Mesothelial cell of epicardium (in vitro differentiated cells): ENCODE measurements around the gene NFIB. TPM values are rescaled to one million over a fixed set of nuclear protein-coding genes. Genes with fewer than 3 reads are reported as not detected.
A peak's percentile ranks its signal among the peaks of the same experiment; 100 is the strongest.

Experiments used
- DNase-seq, 2 experiments: peaks; one replicate each; pipeline ENCODE4 v3.0.0; 2021; ENCODE audit warnings: low spot score in 2 of 2; ENCODE audit not compliant: unreplicated experiment in 2 of 2
- H3K27ac Mint-ChIP-seq: 2 replicates; pipeline ENCODE4 v1.8.0; 2021; ENCODE audit warnings: mixed read lengths
- H3K27me3 Mint-ChIP-seq: 2 replicates; pipeline ENCODE4 v1.8.0; 2021; ENCODE audit warnings: low read depth, mixed read lengths
- H3K36me3 Mint-ChIP-seq: 2 replicates; pipeline ENCODE4 v1.8.0; 2021; ENCODE audit warnings: mixed read lengths
- H3K4me1 Mint-ChIP-seq: 2 replicates; pipeline ENCODE4 v1.8.0; 2021; ENCODE audit warnings: mixed read lengths
- H3K4me3 Mint-ChIP-seq: 2 replicates; pipeline ENCODE4 v1.8.0; 2021; ENCODE audit warnings: mild to moderate bottlenecking, moderate library complexity, mixed read lengths
- H3K9me3 Mint-ChIP-seq: 2 replicates; pipeline ENCODE4 v1.8.0; 2021; ENCODE audit warnings: mixed read lengths
- total RNA-seq: library from RNA; stranded (reverse); gene quantifications from 3 replicates; pipeline ENCODE4 v1.2.1, GENCODE V29; 2021
- TF ChIP-seq, protein P1 (sequence below): fragments of 200-600 bp; sonication (generic); IDR thresholded peaks from one replicate; pipeline ENCODE4 v1.5.0; 2021; ENCODE audit warnings: antibody characterized with exemption; ENCODE audit not compliant: unreplicated experiment

The NFIB gene
- total RNA-seq, 1 donor from 2014 or later: 230 TPM

GRCh38 chr9:14180093-14180959, 133.6 kb downstream of the NFIB start:
- H3K27me3 Mint-ChIP-seq: no peaks in the 10 kb centered on the region
- H3K9me3 Mint-ChIP-seq: peaks cover 9% of the 10 kb centered on the region
- no peak for DNase-seq
- TF ChIP-seq, protein P1, sequence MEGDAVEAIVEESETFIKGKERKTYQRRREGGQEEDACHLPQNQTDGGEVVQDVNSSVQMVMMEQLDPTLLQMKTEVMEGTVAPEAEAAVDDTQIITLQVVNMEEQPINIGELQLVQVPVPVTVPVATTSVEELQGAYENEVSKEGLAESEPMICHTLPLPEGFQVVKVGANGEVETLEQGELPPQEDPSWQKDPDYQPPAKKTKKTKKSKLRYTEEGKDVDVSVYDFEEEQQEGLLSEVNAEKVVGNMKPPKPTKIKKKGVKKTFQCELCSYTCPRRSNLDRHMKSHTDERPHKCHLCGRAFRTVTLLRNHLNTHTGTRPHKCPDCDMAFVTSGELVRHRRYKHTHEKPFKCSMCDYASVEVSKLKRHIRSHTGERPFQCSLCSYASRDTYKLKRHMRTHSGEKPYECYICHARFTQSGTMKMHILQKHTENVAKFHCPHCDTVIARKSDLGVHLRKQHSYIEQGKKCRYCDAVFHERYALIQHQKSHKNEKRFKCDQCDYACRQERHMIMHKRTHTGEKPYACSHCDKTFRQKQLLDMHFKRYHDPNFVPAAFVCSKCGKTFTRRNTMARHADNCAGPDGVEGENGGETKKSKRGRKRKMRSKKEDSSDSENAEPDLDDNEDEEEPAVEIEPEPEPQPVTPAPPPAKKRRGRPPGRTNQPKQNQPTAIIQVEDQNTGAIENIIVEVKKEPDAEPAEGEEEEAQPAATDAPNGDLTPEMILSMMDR: no peak
- no peak overlapping the region for H3K4me3 Mint-ChIP-seq
- peaks cover 46% of the 10 kb centered on the region for H3K4me1 Mint-ChIP-seq
- peaks cover 22% of the 10 kb centered on the region for H3K36me3 Mint-ChIP-seq
- peak overlapping the region; percentile 78 for H3K27ac Mint-ChIP-seq

- Mint-ChIP-seq H3K27me3 (no peaks in the 10 kb centered on the region), H3K9me3 (peaks cover 9% of the 10 kb centered on the region), H3K27ac (peak overlapping the region; percentile 25), H3K36me3 (peaks cover 24% of the 10 kb centered on the region), H3K4me3 (no peak overlapping the region), H3K4me1 (peaks cover 45% of the 10 kb centered on the region)
- DNase-seq: no peak
- TF ChIP-seq, protein P1: no peak
Observed at GRCh38 chr9:14179449-14179848, 134.5 kb downstream of the NFIB start.

- TF ChIP-seq, protein P1: no peak
- Mint-ChIP-seq H3K36me3 (peaks cover 28% of the 10 kb centered on the region), H3K27me3 (no peaks in the 10 kb centered on the region), H3K4me3 (no peak overlapping the region), H3K9me3 (peaks cover 6% of the 10 kb centered on the region), H3K4me1 (peaks cover 44% of the 10 kb centered on the region), H3K27ac (peak overlapping the region; percentile 45)
- no peak for DNase-seq
Observed at GRCh38 chr9:14175778-14176177, 138.2 kb downstream of the NFIB start.

GRCh38 chr9:14173713-14174112, 140.2 kb downstream of the NFIB start:
- TF ChIP-seq, protein P1: no peak
- Mint-ChIP-seq H3K4me3 (no peak overlapping the region), H3K36me3 (peaks cover 27% of the 10 kb centered on the region), H3K9me3 (peaks cover 6% of the 10 kb centered on the region), H3K27ac (peak overlapping the region; percentile 71), H3K4me1 (peaks cover 25% of the 10 kb centered on the region), H3K27me3 (no peaks in the 10 kb centered on the region)
- peak; percentile 36 to 55 for DNase-seq

DNA sequence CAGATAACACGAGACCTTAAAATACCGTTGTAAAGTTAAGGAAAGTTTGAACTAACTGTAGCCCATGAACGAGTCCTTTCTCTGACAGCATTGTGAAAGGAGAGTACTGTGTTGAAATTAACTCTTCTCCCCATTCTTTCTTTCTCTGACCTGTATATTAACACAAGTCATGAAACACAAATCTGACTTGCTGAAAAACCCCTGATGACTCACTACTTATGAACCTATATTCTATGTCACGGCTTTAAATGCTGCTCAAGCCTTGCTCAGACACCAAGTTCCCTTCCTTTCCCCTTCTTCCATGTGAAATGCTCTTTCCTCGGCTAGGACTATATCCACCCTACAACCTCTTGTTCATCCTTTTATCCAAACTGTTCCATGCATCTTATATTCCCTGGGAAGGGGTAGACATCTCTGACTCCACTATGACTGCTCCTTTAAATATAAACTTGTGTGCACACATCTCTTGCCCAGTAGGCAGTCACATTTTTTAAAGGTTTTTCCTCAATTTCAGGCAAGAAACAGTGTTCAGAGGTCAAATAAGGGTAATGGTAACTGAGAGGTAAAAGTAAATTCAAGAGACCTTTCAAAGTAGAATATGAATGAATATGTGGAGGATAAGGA, 142.9 kb downstream of the NFIB start:
- no peak for DNase-seq
- Mint-ChIP-seq H3K36me3 (peaks cover 25% of the 10 kb centered on the region), H3K27me3 (no peaks in the 10 kb centered on the region), H3K9me3 (peaks cover 6% of the 10 kb centered on the region), H3K4me3 (no peak overlapping the region), H3K27ac (peak overlapping the region; percentile 18), H3K4me1 (peaks cover 20% of the 10 kb centered on the region)
- TF ChIP-seq, protein P1: no peak
